ENCODE results near the gene OR5AL1. TPM values are rescaled to one million over a fixed set of nuclear protein-coding genes. Genes with fewer than 3 reads are reported as not detected.
"Not testable (repeated sequence)": the region's sequence is repeated elsewhere in the genome, so short reads cannot be mapped to it uniquely, and the experiment has no call there.

OR5AL1 gene
- total RNA-seq (not detected), polyA plus RNA-seq (ENCODE audit: insufficient read length in 2 of 2) (not detected)
- long read RNA-seq, donor 1: 0 reads
- long read RNA-seq, donor 2: 0 reads
- long read RNA-seq, donor 3: 0 reads
- long read RNA-seq, donor 4: 0 reads

DNA sequence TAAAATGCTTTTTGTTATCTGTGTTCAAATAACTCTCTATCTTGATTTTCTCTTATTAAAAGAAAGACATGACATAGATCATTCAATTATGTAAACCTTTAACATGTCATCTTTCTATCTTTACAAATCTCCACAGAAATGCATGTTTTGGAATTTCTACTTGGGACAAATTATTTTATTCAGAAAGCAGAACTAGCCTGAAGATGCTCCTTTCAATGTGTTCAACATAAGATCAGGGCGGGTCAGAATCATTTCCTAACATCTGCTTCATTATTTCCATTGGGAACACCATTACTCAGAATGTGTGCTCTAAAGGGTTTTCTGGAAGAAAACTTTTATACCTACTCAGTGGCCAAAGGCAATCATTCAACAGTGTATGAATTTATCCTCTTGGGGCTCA lies at the start of gene OR5AL1:
Gene OR5AL1, plus strand, starts transcription at position 301 of the 400 bp plus-strand sequence.
- DNase-seq (ENCODE audit: low read depth in 4 of 6, low spot score in 6 of 6): no peak
- no peaks in the 10 kb centered on the region for H3K36me3 ChIP-seq (ENCODE audit: control insufficient read depth, insufficient read depth, low read length)
- H3K27me3 ChIP-seq (ENCODE audit: control insufficient read depth, insufficient read depth, low read length): no peaks in the 10 kb centered on the region
- H3K4me1 ChIP-seq (ENCODE audit: control insufficient read depth, insufficient read depth, low read length): no peaks in the 10 kb centered on the region
- H3K9me3 ChIP-seq (ENCODE audit: control insufficient read depth, insufficient read depth, low read length): no peaks in the 10 kb centered on the region
- no peak within 1 kb of the TSS for H3K4me3 ChIP-seq (ENCODE audit: low read depth, low read length)
- no peak within 1 kb of the TSS for H3K27ac ChIP-seq (ENCODE audit: low read depth, low read length)
- no CpG with 5 or more reads among the region's 1 CpG for WGBS (ENCODE audit: insufficient coverage)

GRCh38 chr11:56375324-56375723 lies 37.2 kb upstream of the OR5AL1 start, which contains the start of gene OR8U1:
Gene OR8U1 (plus strand): TSS chr11:56375624. CDS start chr11:56375624, 0 bp downstream.
- no peak within 1 kb of the TSS for H3K4me3 ChIP-seq (ENCODE audit: low read depth, low read length)
- DNase-seq (ENCODE audit: low read depth in 4 of 6, low spot score in 6 of 6): no peak
- H3K27me3 ChIP-seq (ENCODE audit: control insufficient read depth, insufficient read depth, low read length): no peaks in the 10 kb centered on the region
- no peaks in the 10 kb centered on the region for H3K9me3 ChIP-seq (ENCODE audit: control insufficient read depth, insufficient read depth, low read length)
- H3K4me1 ChIP-seq (ENCODE audit: control insufficient read depth, insufficient read depth, low read length): no peaks in the 10 kb centered on the region
- no peaks in the 10 kb centered on the region for H3K36me3 ChIP-seq (ENCODE audit: control insufficient read depth, insufficient read depth, low read length)
- no peak within 1 kb of the TSS for H3K27ac ChIP-seq (ENCODE audit: low read depth, low read length)
- 50% methylated on average over 1 of the region's 2 CpGs for WGBS (ENCODE audit: insufficient coverage)

DNA sequence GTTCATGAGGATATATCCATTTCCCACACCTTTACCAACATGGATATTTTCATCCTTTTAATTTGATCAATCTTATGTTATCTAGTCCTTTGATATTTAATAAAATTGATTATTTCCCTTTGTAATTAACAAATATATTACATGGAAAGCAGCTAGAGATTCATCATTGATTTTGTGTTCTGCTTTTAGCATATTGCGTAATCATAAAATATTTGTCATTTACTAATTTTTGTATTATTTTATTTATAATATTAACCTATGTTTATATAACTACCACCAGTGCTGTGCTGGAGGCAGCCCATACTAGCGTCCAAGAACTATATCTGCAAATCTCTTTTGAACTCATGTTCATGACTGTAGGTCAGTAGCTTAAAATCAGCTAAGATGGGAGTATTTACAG lies 32.4 kb upstream of the OR5AL1 start:
- Histone ChIP-seq H3K9me3 (ENCODE audit: control insufficient read depth, insufficient read depth, low read length) (no peaks in the 10 kb centered on the region), H3K4me1 (ENCODE audit: control insufficient read depth, insufficient read depth, low read length) (no peaks in the 10 kb centered on the region), H3K4me3 (ENCODE audit: low read depth, low read length) (no peak overlapping the region), H3K27me3 (ENCODE audit: control insufficient read depth, insufficient read depth, low read length) (no peaks in the 10 kb centered on the region), H3K27ac (ENCODE audit: low read depth, low read length) (no peak overlapping the region), H3K36me3 (ENCODE audit: control insufficient read depth, insufficient read depth, low read length) (no peaks in the 10 kb centered on the region)
- DNase-seq (ENCODE audit: low read depth in 4 of 6, low spot score in 6 of 6): no peak
- no CpG with 5 or more reads among the region's 2 CpGs for WGBS (ENCODE audit: insufficient coverage)

GRCh38 chr11:56394381-56394780 lies 18.1 kb upstream of the OR5AL1 start:
- 90% methylated on average over 3 of the region's 3 CpGs for WGBS (ENCODE audit: insufficient coverage)
- no peak for DNase-seq (ENCODE audit: low read depth in 4 of 6, low spot score in 6 of 6)

GRCh38 chr11:56396047-56396446 lies 16.4 kb upstream of the OR5AL1 start:
- 79% methylated on average over 2 of the region's 3 CpGs for WGBS (ENCODE audit: insufficient coverage)
- DNase-seq (ENCODE audit: low read depth in 4 of 6, low spot score in 6 of 6): no peak

More at GRCh38 chr11:56394381-56394780, 18.1 kb upstream of the OR5AL1 start:
- H3K27ac ChIP-seq (ENCODE audit: low read depth, low read length): no peak overlapping the region
- H3K27me3 ChIP-seq (ENCODE audit: control insufficient read depth, insufficient read depth, low read length): no peaks in the 10 kb centered on the region
- H3K4me1 ChIP-seq (ENCODE audit: control insufficient read depth, insufficient read depth, low read length): no peaks in the 10 kb centered on the region
- H3K4me3 ChIP-seq (ENCODE audit: low read depth, low read length): no peak overlapping the region
- no peaks in the 10 kb centered on the region for H3K9me3 ChIP-seq (ENCODE audit: control insufficient read depth, insufficient read depth, low read length)
- H3K36me3 ChIP-seq (ENCODE audit: control insufficient read depth, insufficient read depth, low read length): no peaks in the 10 kb centered on the region

GRCh38 chr11:56401858-56402461 lies 10.5 kb upstream of the OR5AL1 start:
- 97% methylated on average over 24 of the region's 27 CpGs for WGBS (ENCODE audit: insufficient coverage)
- not testable (repeated sequence) for H3K27ac ChIP-seq (ENCODE audit: low read depth, low read length); H3K4me1 ChIP-seq (ENCODE audit: control insufficient read depth, insufficient read depth, low read length); H3K27me3 ChIP-seq (ENCODE audit: control insufficient read depth, insufficient read depth, low read length); DNase-seq (ENCODE audit: low read depth in 4 of 6, low spot score in 6 of 6); H3K9me3 ChIP-seq (ENCODE audit: control insufficient read depth, insufficient read depth, low read length); H3K36me3 ChIP-seq (ENCODE audit: control insufficient read depth, insufficient read depth, low read length); H3K4me3 ChIP-seq (ENCODE audit: low read depth, low read length)

More at GRCh38 chr11:56396047-56396446, 16.4 kb upstream of the OR5AL1 start:
- Histone ChIP-seq H3K27me3 (ENCODE audit: control insufficient read depth, insufficient read depth, low read length) (no peaks in the 10 kb centered on the region), H3K27ac (ENCODE audit: low read depth, low read length) (no peak overlapping the region), H3K4me1 (ENCODE audit: control insufficient read depth, insufficient read depth, low read length) (no peaks in the 10 kb centered on the region), H3K9me3 (ENCODE audit: control insufficient read depth, insufficient read depth, low read length) (no peaks in the 10 kb centered on the region), H3K36me3 (ENCODE audit: control insufficient read depth, insufficient read depth, low read length) (no peaks in the 10 kb centered on the region), H3K4me3 (ENCODE audit: low read depth, low read length) (no peak overlapping the region)

DNA sequence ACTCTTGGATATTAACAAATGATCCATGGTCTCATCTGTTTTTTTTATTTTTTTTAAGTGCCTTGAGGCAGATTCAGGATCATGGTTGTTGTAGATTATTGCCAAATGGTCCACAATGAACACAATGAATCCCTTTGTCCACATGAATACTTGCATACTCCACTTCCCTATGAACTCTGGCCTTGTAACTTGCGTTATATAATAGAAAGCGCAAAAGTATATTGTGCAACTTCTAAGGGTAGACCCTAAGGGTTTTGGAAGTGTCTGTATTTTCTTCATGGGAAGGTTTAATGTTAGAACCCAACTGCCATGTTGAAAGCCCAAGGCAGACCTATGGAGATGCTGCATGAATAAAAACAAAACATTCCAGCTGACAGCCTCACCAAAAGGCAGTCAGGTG lies 8.1 kb upstream of the OR5AL1 start:
- Histone ChIP-seq H3K9me3 (ENCODE audit: control insufficient read depth, insufficient read depth, low read length) (peaks cover 1% of the 10 kb centered on the region), H3K36me3 (ENCODE audit: control insufficient read depth, insufficient read depth, low read length) (no peaks in the 10 kb centered on the region)

GRCh38 chr11:56410801-56411200 lies 1.7 kb upstream of the OR5AL1 start:
- Histone ChIP-seq H3K4me3 (ENCODE audit: low read depth, low read length) (no peak overlapping the region), H3K27ac (ENCODE audit: low read depth, low read length) (no peak overlapping the region)
- DNase-seq (ENCODE audit: low read depth in 4 of 6, low spot score in 6 of 6): peak in 1 of 6 donors; percentile 1

More for the DNA sequence above, 8.1 kb upstream of the OR5AL1 start:
- H3K4me3 ChIP-seq (ENCODE audit: low read depth, low read length): no peak overlapping the region
- no peak for DNase-seq (ENCODE audit: low read depth in 4 of 6, low spot score in 6 of 6)
- no peaks in the 10 kb centered on the region for H3K27me3 ChIP-seq (ENCODE audit: control insufficient read depth, insufficient read depth, low read length)
- H3K4me1 ChIP-seq (ENCODE audit: control insufficient read depth, insufficient read depth, low read length): no peaks in the 10 kb centered on the region
- WGBS (ENCODE audit: insufficient coverage): no CpG with 5 or more reads among the region's 2 CpGs
- H3K27ac ChIP-seq (ENCODE audit: low read depth, low read length): no peak overlapping the region

DNA sequence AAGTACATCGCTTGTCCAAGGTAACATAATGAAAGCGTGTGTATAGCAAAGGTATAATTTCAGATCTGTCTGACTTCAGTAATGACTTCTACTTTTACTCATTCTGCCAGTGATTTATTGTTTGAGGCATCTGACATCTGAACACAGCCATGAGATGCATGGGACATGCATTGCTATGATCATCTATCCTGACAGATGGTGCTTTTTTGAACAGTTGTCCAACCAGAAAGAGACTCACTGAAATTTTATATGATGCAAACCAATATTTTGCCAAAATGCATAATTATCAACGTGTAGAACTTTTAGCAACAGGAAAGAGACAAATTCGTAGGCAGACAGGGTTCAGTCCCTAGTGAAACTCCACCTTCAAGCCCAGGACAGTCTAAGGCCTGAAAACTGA lies 41.0 kb downstream of the OR5AL1 start:
- 56% methylated on average over 2 of the region's 4 CpGs for WGBS (ENCODE audit: insufficient coverage)
- Histone ChIP-seq H3K36me3 (ENCODE audit: control insufficient read depth, insufficient read depth, low read length) (no peaks in the 10 kb centered on the region), H3K9me3 (ENCODE audit: control insufficient read depth, insufficient read depth, low read length) (peaks cover 1% of the 10 kb centered on the region)

More at GRCh38 chr11:56410801-56411200, 1.7 kb upstream of the OR5AL1 start:
- no peaks in the 10 kb centered on the region for H3K36me3 ChIP-seq (ENCODE audit: control insufficient read depth, insufficient read depth, low read length)
- no peaks in the 10 kb centered on the region for H3K27me3 ChIP-seq (ENCODE audit: control insufficient read depth, insufficient read depth, low read length)
- no peaks in the 10 kb centered on the region for H3K9me3 ChIP-seq (ENCODE audit: control insufficient read depth, insufficient read depth, low read length)
- H3K4me1 ChIP-seq (ENCODE audit: control insufficient read depth, insufficient read depth, low read length): no peaks in the 10 kb centered on the region

DNA sequence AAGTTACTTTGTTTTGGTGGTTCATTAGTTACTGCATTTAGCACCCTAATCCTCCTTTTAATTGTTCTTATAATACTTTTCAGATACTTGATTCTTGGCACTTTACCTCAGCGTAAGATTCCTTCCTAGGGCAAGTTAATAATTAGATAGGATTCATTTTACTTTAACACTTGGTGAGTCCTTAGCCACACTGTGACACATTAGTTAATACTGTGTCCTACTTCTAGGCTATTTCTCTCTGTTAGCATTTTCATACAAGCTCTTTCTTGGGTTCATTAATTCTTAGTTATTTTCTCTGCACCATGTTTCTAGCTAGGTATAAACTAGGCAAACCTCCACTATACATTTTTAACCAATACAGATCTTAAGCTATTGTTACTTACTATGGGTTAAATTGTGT lies 44.6 kb downstream of the OR5AL1 start:
- DNase-seq (ENCODE audit: low read depth in 4 of 6, low spot score in 6 of 6): no peak
- WGBS (ENCODE audit: insufficient coverage): no CpG with 5 or more reads among the region's 1 CpG

More for the DNA sequence above, 41.0 kb downstream of the OR5AL1 start:
- H3K27ac ChIP-seq (ENCODE audit: low read depth, low read length): no peak overlapping the region
- no peaks in the 10 kb centered on the region for H3K4me1 ChIP-seq (ENCODE audit: control insufficient read depth, insufficient read depth, low read length)
- no peak overlapping the region for H3K4me3 ChIP-seq (ENCODE audit: low read depth, low read length)
- peak in 1 of 6 donors; percentile 67 for DNase-seq (ENCODE audit: low read depth in 4 of 6, low spot score in 6 of 6)
- no peaks in the 10 kb centered on the region for H3K27me3 ChIP-seq (ENCODE audit: control insufficient read depth, insufficient read depth, low read length)

More for the DNA sequence above, 44.6 kb downstream of the OR5AL1 start:
- H3K27me3 ChIP-seq (ENCODE audit: control insufficient read depth, insufficient read depth, low read length): no peaks in the 10 kb centered on the region
- H3K9me3 ChIP-seq (ENCODE audit: control insufficient read depth, insufficient read depth, low read length): peaks cover 1% of the 10 kb centered on the region
- H3K4me1 ChIP-seq (ENCODE audit: control insufficient read depth, insufficient read depth, low read length): no peaks in the 10 kb centered on the region
- H3K36me3 ChIP-seq (ENCODE audit: control insufficient read depth, insufficient read depth, low read length): no peaks in the 10 kb centered on the region
- no peak overlapping the region for H3K4me3 ChIP-seq (ENCODE audit: low read depth, low read length)
- H3K27ac ChIP-seq (ENCODE audit: low read depth, low read length): no peak overlapping the region

Measured in spinal cord (tissue), 10 donors.